GM19240 (cell line): ENCODE results near the gene TCEAL9.
"Not testable (repeated sequence)": the region's sequence is repeated elsewhere in the genome, so short reads cannot be mapped to it uniquely, and the experiment has no call there.

Source experiments
- DNase-seq: peaks from one replicate; pipeline ENCODE4 v3.0.0; 2011; ENCODE audit warnings: low spot score; ENCODE audit not compliant: insufficient read length

TCEAL9 gene

GRCh38 chrX:103356130-103356798, at the start of gene TCEAL9:
TSS of gene TCEAL9 (plus strand) at chrX:103356506. CDS start at chrX:103357685, 1,179 bp downstream.
- no peak for DNase-seq

DNA sequence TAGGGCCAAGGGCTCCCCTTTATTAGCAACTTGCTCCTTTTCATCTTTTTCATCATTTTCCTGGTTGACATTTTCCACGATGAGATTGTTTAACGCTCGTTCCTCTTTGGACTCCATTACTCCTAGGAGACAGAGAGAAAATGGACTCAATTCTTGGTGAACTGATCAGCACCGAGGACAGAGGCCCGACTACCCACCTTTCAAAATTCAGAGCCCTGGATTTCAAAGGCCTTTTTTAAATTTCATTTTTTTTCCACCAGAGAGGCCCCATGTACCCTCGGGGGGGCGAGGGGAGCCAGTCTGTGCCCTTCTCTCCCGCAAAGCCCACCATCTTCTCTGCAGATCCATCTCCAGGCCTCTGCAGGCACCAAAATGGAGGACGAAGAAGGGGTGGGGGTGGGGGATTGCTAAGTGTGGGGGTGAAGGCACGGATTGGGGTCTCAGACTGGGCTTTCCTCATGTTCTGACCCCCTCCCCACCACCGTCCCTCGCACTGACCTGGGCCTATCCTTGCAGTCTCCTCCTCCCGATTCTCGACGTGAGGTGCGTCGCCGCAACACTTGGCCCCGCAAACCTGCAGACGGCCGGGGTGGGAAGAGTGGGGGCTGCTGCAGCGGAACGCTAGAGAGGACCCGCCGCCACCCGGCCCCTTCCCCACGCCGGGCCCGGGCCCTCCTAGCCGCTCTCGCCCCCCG, 46.3 kb upstream of the TCEAL9 start:
- DNase-seq, result no peak

- DNase-seq, result peak; percentile 14
These were observed 45.5 kb upstream of the TCEAL9 start, which contains the start of gene BEX2 for GRCh38 chrX:103310555-103311398. TSS of gene BEX2 (minus strand) at chrX:103310990. CDS start at chrX:103309976, 1,014 bp downstream.

DNA sequence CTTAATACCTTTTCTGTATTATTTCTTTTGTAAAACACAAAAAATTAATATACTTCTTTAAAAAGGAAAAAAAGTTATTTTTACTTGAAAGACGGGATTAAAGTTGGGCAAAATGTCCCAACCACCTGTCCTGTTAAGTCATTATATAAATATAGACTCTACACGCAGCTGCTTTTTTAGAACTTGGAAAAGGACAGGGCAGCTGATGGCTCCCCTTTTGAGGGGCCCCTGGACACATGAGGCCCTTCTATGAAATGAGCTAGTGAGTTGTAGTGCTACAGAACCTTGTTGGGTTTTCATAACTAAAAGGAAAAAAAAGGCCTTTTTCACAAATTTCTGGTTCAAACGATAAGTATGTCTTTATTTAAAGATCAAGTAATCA, 44.9 kb upstream of the TCEAL9 start:
- DNase-seq, result no peak

DNA sequence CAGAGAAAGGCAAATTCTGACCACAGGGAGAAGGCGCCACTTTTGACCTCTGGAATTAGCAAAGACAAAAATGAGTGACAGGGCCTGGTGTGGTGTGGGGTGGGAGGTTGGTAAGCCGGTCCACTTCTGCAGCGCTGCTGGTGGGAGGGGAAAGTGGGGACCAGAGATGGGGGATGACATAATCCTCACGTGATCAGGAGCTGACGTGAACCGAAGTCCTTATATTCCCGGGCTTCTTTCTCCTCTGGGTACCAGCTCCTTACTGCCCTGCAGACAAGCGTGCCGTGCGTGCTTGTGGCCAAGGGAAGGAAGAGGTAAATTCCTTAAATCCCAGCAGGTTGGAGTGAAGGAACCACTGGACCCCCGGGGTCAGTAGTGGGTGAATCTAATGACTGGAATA, 26.3 kb upstream of the TCEAL9 start, which contains the start of gene TCEAL7:
TCEAL7 (plus strand) TSS at position 249 of the 400 bp plus-strand sequence. CDS start 1,165 bp downstream, outside the sequence.
- no peak for DNase-seq

DNA sequence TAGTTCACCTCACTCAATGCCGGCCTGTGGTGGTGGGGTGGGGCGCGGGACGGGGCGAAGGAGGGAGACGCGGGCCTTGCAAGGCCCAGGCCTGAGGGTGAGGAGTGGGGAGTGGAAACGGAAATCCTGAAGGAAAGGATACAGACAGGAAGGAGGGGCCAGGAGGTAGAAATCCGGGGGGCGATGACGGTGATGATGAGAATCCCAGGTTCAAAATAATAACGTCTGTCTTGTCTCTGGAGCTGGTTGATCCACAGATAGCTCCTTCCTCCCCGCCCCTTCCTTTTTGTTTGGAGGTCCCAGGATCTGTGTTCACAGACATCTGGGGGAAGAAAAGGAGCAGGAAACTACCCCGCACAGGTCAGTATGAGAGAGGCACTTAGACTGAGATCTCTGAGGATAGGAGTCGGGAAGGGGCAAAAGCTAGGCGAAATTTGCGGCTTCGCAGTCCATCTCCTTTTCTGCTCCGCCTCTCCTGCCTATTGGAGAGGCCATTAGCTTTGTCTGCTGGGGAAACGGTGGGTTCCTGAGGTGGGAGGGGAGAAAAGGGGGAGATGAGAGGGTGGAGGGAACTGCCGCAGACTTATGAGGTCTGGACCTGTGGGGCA, 25.5 kb upstream of the TCEAL9 start:
- no peak for DNase-seq

DNA sequence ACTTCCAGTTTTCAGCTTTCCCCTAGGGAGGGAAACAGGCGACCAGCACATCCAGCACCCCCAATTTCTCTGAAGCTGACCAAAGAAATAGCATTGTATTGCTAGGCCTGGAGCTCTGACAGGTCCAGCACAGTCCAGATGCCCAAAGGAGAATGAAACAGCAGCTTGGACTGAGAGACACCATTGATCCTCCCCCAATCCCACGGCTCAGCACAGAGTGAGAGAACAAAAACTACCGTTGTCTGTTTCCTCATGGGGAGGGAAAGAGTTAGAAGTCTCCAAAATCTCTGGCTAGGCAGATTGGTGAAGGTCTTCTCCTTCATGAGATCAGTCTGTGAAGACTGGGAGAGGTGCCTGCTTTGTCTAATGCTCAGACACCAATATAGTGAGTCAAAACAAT, 17.6 kb upstream of the TCEAL9 start:
- DNase-seq, result no peak

DNA sequence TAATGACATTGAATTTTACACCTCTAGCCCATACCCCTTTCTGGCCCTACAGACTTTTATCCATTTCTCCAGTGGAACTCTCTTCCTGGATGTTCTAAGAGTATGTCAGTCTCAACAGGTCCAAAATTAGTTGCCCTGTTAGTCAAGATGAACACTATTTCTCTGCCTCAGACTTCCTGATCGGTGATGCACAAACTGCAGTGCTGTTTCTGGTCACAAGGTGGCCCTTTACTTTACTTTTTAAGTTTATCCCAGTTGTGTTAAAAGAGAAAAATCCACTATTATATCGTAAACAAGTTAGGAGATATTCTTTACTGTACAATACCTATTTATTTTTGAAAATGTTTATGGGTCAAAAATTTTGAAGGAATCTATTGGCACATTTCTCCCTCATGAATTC, 13.2 kb upstream of the TCEAL9 start:
- DNase-seq, result no peak

DNA sequence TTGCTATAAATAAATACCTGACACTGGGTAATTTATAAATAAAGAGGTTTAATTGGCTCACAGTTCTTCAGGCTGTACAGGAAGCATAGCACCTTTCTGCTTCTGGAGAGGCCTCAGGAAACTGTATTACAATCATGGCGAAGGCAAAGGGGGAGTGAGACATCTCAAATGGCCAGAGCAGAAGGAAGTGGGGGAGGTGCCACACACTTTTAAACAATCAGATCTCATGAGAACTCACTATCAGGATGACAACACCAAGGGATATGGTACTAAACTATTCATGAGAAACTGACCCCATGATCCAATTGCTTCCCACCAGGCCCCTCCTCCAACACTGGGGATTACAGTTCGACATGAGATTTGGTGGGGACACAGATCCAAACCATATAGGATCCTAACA, 11.7 kb upstream of the TCEAL9 start:
- DNase-seq, result no peak

GRCh38 chrX:103347682-103348397, 8.5 kb upstream of the TCEAL9 start:
- DNase-seq, result no peak

GRCh38 chrX:103356858-103357257, 552 bp downstream of the TCEAL9 start:
- no peak for DNase-seq

DNA sequence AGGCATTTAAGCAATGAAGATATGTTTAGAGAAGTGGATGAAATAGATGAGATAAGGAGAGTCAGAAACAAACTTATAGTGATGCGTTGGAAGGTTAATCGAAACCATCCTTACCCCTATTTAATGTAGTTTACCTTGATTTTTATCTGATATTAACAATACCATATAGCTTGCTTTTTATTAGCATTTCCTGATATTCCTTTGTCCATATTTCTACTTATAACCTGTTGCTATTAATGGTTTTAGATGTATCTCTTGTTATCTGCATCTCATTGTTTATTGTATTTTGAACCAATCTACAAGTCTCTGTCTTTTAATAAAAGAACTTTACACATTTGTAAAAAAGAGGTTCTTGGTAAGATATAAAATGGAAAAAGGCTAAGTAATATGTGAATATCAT, 1.6 kb downstream of the TCEAL9 start:
- no peak for DNase-seq

DNA sequence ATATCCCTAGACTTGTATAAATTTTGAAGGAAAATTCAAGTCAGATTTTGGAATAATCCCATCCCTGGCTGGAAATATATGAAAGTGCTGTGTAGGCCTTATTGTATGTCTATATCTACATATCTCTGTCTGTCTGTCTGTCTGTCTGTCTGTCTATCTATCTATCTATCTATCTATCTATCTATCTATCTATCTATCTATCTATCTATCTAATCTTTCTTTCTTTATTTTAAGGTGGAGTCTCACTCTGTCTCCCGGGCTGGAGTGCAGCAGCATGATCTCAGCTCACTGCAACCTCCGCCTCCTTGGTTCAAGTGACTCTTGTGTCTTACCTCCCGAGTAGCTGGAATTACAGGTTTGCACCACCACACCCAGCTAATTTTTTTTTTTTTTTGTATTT, 3.3 kb downstream of the TCEAL9 start:
- not testable (repeated sequence) for DNase-seq

GRCh38 chrX:103360092-103360491, 3.8 kb downstream of the TCEAL9 start:
- no peak for DNase-seq

GRCh38 chrX:103360916-103361315, 4.6 kb downstream of the TCEAL9 start:
- no peak for DNase-seq

DNA sequence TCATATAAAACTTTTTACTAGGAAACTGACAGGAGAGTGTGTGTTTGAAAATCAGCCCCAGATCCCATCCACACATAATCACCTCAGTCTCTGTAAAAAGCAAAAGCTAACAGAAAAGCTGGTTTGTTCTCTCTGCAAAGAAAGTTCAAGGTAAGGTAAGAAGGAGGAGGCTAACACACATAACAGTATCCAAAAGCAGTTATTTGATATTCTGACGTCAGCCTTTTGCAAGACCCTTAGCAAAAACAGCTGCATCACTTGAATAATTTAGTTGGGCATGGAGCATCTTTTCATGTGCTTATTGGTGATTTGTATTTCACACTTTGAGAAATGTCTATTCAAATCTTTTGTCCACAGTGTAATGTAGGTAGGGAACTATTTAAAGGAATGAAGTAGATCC, 5.5 kb downstream of the TCEAL9 start:
- no peak for DNase-seq

DNA sequence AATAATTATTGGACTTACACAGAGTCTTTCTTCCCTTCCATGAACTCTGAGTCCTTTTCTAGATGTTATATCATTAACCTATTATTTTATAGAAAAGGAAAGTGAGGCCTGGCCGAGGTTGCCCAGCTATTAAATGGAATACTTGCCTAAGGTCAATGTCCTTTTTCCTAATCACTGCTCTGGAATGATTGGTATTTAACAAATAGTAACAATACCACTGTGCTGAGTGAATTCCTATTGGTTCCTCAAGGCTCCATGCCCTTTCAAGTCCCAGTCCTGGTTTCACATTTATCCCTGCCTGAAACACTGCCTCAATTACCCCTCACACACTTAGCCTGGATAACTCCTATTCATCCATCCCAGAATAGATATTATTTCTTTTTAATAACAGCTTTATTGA, 6.2 kb downstream of the TCEAL9 start:
- DNase-seq, result no peak

GRCh38 chrX:103363046-103363445, 6.7 kb downstream of the TCEAL9 start:
- no peak for DNase-seq

DNA sequence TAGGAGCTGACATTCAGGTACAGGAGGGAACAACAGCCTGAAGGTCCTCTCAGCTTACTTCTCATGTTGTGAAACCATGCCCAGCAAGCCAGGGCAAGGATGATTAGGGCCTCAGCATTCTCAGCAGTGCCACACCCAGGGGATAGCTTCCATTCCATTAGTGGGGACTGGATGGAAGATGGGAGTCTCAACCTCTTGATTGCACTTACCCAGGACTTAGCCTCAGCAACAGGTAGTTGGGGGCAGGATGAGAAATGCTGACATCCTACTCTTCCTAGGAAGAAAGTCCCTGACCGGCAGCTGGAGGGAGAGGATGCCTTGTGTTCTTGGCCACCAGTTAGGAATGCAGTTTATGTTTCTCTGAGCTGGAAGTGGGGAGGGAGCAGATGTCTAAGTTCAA, 11.2 kb downstream of the TCEAL9 start:
- DNase-seq, result no peak

- DNase-seq, result no peak
These were observed 13.2 kb downstream of the TCEAL9 start for GRCh38 chrX:103369479-103369878.

- no peak for DNase-seq
These were observed 16.6 kb downstream of the TCEAL9 start for GRCh38 chrX:103372886-103373285.
